ENCODE measurements around the gene PREB. TPM values are rescaled to one million over a fixed set of nuclear protein-coding genes. Genes with fewer than 3 reads are reported as not detected.

PREB gene
- total and polyA plus RNA-seq, 2 of the 13 experiments (the other 11 are each of a cell fraction or from before 2014, with no cell fraction given): 112 to 192 TPM

DNA sequence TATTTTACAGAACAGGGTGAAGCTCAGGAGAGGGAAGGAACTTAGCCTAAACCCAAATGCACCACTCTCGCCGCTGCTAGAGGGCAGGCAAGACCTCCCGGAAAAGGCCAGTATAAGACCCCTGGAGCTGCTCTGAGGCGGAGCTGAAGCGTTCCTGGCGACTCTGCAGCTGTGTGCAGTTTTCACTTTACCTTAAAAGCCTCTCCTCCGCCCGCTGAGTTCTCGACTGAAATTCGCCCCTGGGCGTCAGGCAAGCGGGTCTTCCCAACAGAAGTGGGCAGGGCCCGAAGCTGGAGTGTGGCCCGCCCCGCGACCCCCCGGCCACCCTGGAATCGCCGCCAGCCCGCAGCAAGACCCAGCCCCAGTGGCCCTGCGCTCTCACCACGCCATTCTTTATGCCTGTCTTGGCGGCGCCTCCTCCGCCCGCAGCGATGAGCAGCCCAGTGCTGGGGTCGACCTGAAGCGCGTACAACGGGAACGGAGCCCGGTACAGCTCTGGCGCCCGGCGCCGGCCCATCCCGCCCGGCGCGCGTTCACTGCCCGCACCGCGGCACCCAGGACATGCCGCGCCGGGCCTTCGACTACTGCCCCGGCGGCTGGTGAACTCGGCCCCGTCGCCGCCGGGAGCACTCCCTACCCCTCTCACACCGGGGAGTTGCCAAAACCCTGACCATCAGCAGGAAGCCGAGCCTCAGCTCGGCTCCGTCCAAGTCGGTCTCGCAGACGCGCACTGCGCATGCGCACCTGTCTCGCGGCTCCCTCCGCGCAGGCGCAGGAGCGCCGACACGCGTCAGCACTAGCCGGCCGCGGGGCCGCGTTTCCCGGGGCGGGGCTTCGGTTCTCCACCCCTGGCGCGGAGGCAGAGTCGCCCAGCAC, at the start of gene PREB (continued):
- TF ChIP-seq, protein P1, sequence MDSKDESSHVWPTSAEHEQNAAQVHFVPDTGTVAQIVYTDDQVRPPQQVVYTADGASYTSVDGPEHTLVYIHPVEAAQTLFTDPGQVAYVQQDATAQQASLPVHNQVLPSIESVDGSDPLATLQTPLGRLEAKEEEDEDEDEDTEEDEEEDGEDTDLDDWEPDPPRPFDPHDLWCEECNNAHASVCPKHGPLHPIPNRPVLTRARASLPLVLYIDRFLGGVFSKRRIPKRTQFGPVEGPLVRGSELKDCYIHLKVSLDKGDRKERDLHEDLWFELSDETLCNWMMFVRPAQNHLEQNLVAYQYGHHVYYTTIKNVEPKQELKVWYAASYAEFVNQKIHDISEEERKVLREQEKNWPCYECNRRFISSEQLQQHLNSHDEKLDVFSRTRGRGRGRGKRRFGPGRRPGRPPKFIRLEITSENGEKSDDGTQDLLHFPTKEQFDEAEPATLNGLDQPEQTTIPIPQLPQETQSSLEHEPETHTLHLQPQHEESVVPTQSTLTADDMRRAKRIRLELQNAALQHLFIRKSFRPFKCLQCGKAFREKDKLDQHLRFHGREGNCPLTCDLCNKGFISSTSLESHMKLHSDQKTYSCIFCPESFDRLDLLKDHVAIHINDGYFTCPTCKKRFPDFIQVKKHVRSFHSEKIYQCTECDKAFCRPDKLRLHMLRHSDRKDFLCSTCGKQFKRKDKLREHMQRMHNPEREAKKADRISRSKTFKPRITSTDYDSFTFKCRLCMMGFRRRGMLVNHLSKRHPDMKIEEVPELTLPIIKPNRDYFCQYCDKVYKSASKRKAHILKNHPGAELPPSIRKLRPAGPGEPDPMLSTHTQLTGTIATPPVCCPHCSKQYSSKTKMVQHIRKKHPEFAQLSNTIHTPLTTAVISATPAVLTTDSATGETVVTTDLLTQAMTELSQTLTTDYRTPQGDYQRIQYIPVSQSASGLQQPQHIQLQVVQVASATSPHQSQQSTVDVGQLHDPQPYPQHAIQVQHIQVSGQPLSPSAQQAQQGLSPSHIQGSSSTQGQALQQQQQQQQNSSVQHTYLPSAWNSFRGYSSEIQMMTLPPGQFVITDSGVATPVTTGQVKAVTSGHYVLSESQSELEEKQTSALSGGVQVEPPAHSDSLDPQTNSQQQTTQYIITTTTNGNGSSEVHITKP (CRISPR knock-in tag; IDR thresholded peaks at IDR 0.05; ENCODE audit: low read depth): 0 out of 2 replicates have a peak, but pooled peaks have one; percentile 50
- no peak; the same call in 1 of the 2 replicates for TF ChIP-seq SOX5 (CRISPR knock-in tag; IDR thresholded peaks at IDR 0.05; ENCODE audit: borderline replicate concordance)
- no peak for TF ChIP-seq ZNF354B (CRISPR knock-in tag; IDR thresholded peaks at IDR 0.05)
- peak in 1 of 2 experiments; percentile 25; a peak in 2 of 4 replicates for TF ChIP-seq MAFK (conservative IDR thresholded peaks at IDR 0.05 in 1 of 2, IDR thresholded peaks at IDR 0.05 in 1 of 2; ENCODE audit: low read length in 2 of 2)
- no peak for TF ChIP-seq ZNF337 (CRISPR knock-in tag; IDR thresholded peaks at IDR 0.05; ENCODE audit: borderline replicate concordance, low read depth)
- TF ChIP-seq SMAD1 (CRISPR knock-in tag; IDR thresholded peaks at IDR 0.05; ENCODE audit: borderline replicate concordance, low read depth): peak; percentile 71; the same call in 1 of the 2 replicates
- TF ChIP-seq ZNF619 (CRISPR knock-in tag; IDR thresholded peaks at IDR 0.05): 0 out of 2 replicates have a peak, but pooled peaks have one; percentile 69
- TF ChIP-seq, protein P2, sequence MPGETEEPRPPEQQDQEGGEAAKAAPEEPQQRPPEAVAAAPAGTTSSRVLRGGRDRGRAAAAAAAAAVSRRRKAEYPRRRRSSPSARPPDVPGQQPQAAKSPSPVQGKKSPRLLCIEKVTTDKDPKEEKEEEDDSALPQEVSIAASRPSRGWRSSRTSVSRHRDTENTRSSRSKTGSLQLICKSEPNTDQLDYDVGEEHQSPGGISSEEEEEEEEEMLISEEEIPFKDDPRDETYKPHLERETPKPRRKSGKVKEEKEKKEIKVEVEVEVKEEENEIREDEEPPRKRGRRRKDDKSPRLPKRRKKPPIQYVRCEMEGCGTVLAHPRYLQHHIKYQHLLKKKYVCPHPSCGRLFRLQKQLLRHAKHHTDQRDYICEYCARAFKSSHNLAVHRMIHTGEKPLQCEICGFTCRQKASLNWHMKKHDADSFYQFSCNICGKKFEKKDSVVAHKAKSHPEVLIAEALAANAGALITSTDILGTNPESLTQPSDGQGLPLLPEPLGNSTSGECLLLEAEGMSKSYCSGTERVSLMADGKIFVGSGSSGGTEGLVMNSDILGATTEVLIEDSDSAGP (CRISPR knock-in tag; IDR thresholded peaks at IDR 0.05; ENCODE audit: borderline replicate concordance): peak; percentile 69; the same call in 1 of the 2 replicates
- TF ChIP-seq, protein P3, sequence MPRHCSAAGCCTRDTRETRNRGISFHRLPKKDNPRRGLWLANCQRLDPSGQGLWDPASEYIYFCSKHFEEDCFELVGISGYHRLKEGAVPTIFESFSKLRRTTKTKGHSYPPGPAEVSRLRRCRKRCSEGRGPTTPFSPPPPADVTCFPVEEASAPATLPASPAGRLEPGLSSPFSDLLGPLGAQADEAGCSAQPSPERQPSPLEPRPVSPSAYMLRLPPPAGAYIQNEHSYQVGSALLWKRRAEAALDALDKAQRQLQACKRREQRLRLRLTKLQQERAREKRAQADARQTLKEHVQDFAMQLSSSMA (CRISPR knock-in tag; IDR thresholded peaks at IDR 0.05): no peak
- TF ChIP-seq ZNF891 (CRISPR knock-in tag; IDR thresholded peaks at IDR 0.05): no peak; the same call in 1 of the 2 replicates
- TF ChIP-seq, protein P4, sequence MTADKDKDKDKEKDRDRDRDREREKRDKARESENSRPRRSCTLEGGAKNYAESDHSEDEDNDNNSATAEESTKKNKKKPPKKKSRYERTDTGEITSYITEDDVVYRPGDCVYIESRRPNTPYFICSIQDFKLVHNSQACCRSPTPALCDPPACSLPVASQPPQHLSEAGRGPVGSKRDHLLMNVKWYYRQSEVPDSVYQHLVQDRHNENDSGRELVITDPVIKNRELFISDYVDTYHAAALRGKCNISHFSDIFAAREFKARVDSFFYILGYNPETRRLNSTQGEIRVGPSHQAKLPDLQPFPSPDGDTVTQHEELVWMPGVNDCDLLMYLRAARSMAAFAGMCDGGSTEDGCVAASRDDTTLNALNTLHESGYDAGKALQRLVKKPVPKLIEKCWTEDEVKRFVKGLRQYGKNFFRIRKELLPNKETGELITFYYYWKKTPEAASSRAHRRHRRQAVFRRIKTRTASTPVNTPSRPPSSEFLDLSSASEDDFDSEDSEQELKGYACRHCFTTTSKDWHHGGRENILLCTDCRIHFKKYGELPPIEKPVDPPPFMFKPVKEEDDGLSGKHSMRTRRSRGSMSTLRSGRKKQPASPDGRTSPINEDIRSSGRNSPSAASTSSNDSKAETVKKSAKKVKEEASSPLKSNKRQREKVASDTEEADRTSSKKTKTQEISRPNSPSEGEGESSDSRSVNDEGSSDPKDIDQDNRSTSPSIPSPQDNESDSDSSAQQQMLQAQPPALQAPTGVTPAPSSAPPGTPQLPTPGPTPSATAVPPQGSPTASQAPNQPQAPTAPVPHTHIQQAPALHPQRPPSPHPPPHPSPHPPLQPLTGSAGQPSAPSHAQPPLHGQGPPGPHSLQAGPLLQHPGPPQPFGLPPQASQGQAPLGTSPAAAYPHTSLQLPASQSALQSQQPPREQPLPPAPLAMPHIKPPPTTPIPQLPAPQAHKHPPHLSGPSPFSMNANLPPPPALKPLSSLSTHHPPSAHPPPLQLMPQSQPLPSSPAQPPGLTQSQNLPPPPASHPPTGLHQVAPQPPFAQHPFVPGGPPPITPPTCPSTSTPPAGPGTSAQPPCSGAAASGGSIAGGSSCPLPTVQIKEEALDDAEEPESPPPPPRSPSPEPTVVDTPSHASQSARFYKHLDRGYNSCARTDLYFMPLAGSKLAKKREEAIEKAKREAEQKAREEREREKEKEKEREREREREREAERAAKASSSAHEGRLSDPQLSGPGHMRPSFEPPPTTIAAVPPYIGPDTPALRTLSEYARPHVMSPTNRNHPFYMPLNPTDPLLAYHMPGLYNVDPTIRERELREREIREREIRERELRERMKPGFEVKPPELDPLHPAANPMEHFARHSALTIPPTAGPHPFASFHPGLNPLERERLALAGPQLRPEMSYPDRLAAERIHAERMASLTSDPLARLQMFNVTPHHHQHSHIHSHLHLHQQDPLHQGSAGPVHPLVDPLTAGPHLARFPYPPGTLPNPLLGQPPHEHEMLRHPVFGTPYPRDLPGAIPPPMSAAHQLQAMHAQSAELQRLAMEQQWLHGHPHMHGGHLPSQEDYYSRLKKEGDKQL (CRISPR knock-in tag; IDR thresholded peaks at IDR 0.05; ENCODE audit: low read depth): no peak
- TF ChIP-seq ZNF761 (CRISPR knock-in tag; conservative IDR thresholded peaks at IDR 0.05): peak; percentile 88
- TF ChIP-seq ZC3H13 (CRISPR knock-in tag; IDR thresholded peaks at IDR 0.05): 0 out of 2 replicates have a peak, but pooled peaks have one; percentile 25
- peak; percentile 96 for TF ChIP-seq RBFOX2 (IDR thresholded peaks at IDR 0.05; ENCODE audit: low read depth, low read length)
- 0 out of 2 replicates have a peak, but pooled peaks have one; percentile 6 for TF ChIP-seq ZNF234 (CRISPR knock-in tag; conservative IDR thresholded peaks at IDR 0.05)
- 0 out of 2 replicates have a peak, but pooled peaks have one; percentile 28 for TF ChIP-seq ZNF296 (CRISPR knock-in tag; conservative IDR thresholded peaks at IDR 0.05)

Data from HepG2 (cell line).